ENCODE measurements around the gene NKX6-1.

The NKX6-1 gene

GRCh38 chr4:84498935-84499623 lies at the start of gene NKX6-1:
TSS of gene NKX6-1 (minus strand) at chr4:84499292. CDS start at chr4:84498228, 1,064 bp downstream.
- DNase-seq, result no peak

GRCh38 chr4:84547211-84547610 lies 48.1 kb upstream of the NKX6-1 start:
- DNase-seq, result no peak

GRCh38 chr4:84545093-84545492 lies 46.0 kb upstream of the NKX6-1 start:
- no peak for DNase-seq

- no peak for DNase-seq
Measured at GRCh38 chr4:84535901-84536300, 36.8 kb upstream of the NKX6-1 start.

- DNase-seq, result no peak
Measured at GRCh38 chr4:84531689-84532088, 32.6 kb upstream of the NKX6-1 start.

GRCh38 chr4:84530871-84531270 lies 31.8 kb upstream of the NKX6-1 start:
- no peak for DNase-seq

GRCh38 chr4:84530454-84530853 lies 31.4 kb upstream of the NKX6-1 start:
- DNase-seq, result no peak

GRCh38 chr4:84529169-84529751 lies 30.2 kb upstream of the NKX6-1 start:
- DNase-seq, result no peak

- DNase-seq, result no peak
Measured at GRCh38 chr4:84527391-84527790, 28.3 kb upstream of the NKX6-1 start.

GRCh38 chr4:84515075-84515474 lies 16.0 kb upstream of the NKX6-1 start:
- DNase-seq, result no peak

- no peak for DNase-seq
Measured at GRCh38 chr4:84512277-84512676, 13.2 kb upstream of the NKX6-1 start.

GRCh38 chr4:84511703-84512102 lies 12.6 kb upstream of the NKX6-1 start:
- DNase-seq, result no peak

GRCh38 chr4:84507941-84508340 lies 8.8 kb upstream of the NKX6-1 start:
- DNase-seq, result no peak

GRCh38 chr4:84504821-84505220 lies 5.7 kb upstream of the NKX6-1 start:
- DNase-seq, result no peak

GRCh38 chr4:84503495-84504437 lies 4.7 kb upstream of the NKX6-1 start:
- DNase-seq, result no peak

- no peak for DNase-seq
Measured at GRCh38 chr4:84502955-84503373, 3.9 kb upstream of the NKX6-1 start.

- DNase-seq, result no peak
Measured at GRCh38 chr4:84502333-84502954, 3.4 kb upstream of the NKX6-1 start.

GRCh38 chr4:84501721-84502267 lies 2.7 kb upstream of the NKX6-1 start:
- no peak for DNase-seq

- DNase-seq, result no peak
Measured at GRCh38 chr4:84501202-84501503, 2.1 kb upstream of the NKX6-1 start.

- no peak for DNase-seq
Measured at GRCh38 chr4:84500386-84501201, 1.5 kb upstream of the NKX6-1 start.

- DNase-seq, result no peak
Measured at GRCh38 chr4:84499624-84499982, 511 bp upstream of the NKX6-1 start.

GRCh38 chr4:84498203-84498934 lies 723 bp downstream of the NKX6-1 start:
- DNase-seq, result no peak
